Left lung (tissue), 10 donors: ENCODE data around the gene GOLGA6L24. TPM values are rescaled to one million over a fixed set of nuclear protein-coding genes. Genes with fewer than 3 reads are reported as not detected.
"Not testable (repeated sequence)": the region's sequence is repeated elsewhere in the genome, so short reads cannot be mapped to it uniquely, and the experiment has no call there.

ENCODE experiments used
- ATAC-seq: fragments of 200-7000 bp; cut with Tn5 transposase; one replicate; pipeline ENCODE4 v1.9.1; 2020; ENCODE audit warnings: moderate library complexity
- DNase-seq, 4 donors: peaks; one replicate each; pipeline ENCODE4 v3.0.0-alpha.2; 2013 to 2020
- H3K27ac ChIP-seq, 2 donors: fragments of 200-600 bp; sonication (generic) in 1 of 2; one replicate each; pipeline versions ENCODE4 v1.5.0 to v1.8.0; 2020 to 2021
- H3K27me3 ChIP-seq, 2 donors: fragments of 200-600 bp; sonication (generic) in 1 of 2; one replicate each; pipeline versions ENCODE4 v1.5.0 to v1.8.0; 2020 to 2021
- H3K36me3 ChIP-seq, 2 donors: fragments of 200-600 bp; sonication (generic) in 1 of 2; one replicate each; pipeline versions ENCODE4 v1.5.0 to v1.8.0; 2020 to 2021
- H3K4me1 ChIP-seq, 2 donors: fragments of 200-600 bp; one replicate each; pipeline ENCODE4 v1.8.0; 2021
- H3K4me3 ChIP-seq, 2 donors: fragments of 200-600 bp; sonication (generic) in 1 of 2; one replicate each; pipeline versions ENCODE4 v1.5.0 to v1.8.0; 2020 to 2021; ENCODE audit warnings: mild to moderate bottlenecking in 1 of 2
- H3K9me3 ChIP-seq, 2 donors: fragments of 200-600 bp; sonication (generic) in 1 of 2; one replicate each; pipeline versions ENCODE4 v1.5.0 to v1.8.0; 2020 to 2021
- intact Hi-C, 2 donors: fragments of 100-400 bp; cut with DNase I; formaldehyde crosslinking; loops; one replicate each; pipeline versions ENCODE4 v1.11.2 to v1.14.2; 2022
- polyA plus RNA-seq, 6 donors: library from polyadenylated mRNA; unstranded; fragments of 120-200 nt; gene quantifications; one replicate each; pipeline ENCODE4 v1.2.1, GENCODE V29; 2013; ENCODE audit not compliant: insufficient read length in 6 of 6
- total RNA-seq, 2 donors: library from RNA; stranded (reverse); fragmentation: NEBNext Ultra II Directional; extraction: Animal tissue kit (Norgen Biotek cat#: 25700); gene quantifications; one replicate each; pipeline ENCODE4 v1.2.1, GENCODE V29; 2021
- donor health status: DM: no; HTN: yes; CAD: no.
- donor health status: DM: no; HTN: no; CAD: no.

Gene GOLGA6L24
- total and polyA plus RNA-seq, 8 donors: 0.09 TPM; not detected in 7

DNA sequence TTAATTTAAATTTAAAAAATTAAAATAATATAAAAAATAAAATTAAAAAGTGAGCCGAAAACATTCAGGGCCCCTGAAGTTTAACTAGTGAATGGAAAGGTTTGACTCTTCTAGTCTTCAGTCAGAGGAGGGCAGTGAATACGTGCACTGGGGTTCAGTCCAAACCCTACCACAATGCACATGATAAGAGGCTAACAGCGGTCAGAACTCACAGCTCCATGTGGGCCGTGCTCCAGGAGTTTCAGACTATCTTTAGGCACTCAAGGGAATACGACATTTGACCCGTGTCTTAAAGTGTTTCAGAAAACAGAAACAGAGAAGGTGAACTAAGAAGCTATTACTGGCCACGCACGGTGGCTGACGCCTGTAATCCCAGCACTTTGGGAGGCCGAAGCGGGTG, 47.4 kb downstream of the GOLGA6L24 start:
- peaks cover 0 to 16% of the 10 kb centered on the region in 2 donors for H3K9me3 ChIP-seq
- ATAC-seq, H3K4me3 ChIP-seq, H3K4me1 ChIP-seq, intact Hi-C loops, DNase-seq, H3K27me3 ChIP-seq, H3K27ac ChIP-seq: not testable (repeated sequence)
- H3K36me3 ChIP-seq: peaks cover 0 to 23% of the 10 kb centered on the region in 2 donors

DNA sequence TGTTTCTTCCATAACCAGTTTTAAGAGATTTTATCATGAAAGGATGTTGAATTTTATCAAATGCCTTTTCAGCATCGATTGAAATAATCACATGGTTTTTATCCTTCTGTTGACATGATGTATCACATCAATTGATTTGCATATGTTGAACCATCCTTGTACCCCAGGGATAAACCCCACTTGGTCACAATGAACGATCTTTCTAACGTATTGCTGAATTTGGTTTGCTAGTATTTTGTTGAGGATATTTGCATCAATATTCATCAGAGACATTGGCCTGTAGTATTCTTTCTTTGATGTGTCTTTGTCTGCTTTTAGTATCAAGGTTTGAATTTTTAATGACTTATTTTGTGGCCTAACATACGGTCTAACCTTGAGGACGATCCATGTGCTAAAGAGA, 49.2 kb downstream of the GOLGA6L24 start:
- H3K9me3 ChIP-seq: peaks cover 0 to 16% of the 10 kb centered on the region in 2 donors
- H3K36me3 ChIP-seq: peaks cover 0 to 13% of the 10 kb centered on the region in 2 donors
- H3K4me3 ChIP-seq, H3K27ac ChIP-seq, H3K4me1 ChIP-seq, H3K27me3 ChIP-seq, DNase-seq, ATAC-seq, intact Hi-C loops: not testable (repeated sequence)

Other genes with a start within 250 kb of the GOLGA6L24 start
- gene HERC2, start 35.9 kb downstream of the GOLGA6L24 start, total RNA-seq: 10 to 100 TPM; 52.7 to 56.5 TPM
- 10 to 100 TPM; 54.9 to 68.6 (median 58.7) TPM for gene HERC2, start 35.9 kb downstream of the GOLGA6L24 start, polyA plus RNA-seq
- not detected for gene GOLGA8F, start 20.6 kb upstream of the GOLGA6L24 start, total RNA-seq
- 1 to 10 TPM in 1 of 6 donors, not detected in 5; 1.3 TPM for gene GOLGA8F, start 20.6 kb upstream of the GOLGA6L24 start, polyA plus RNA-seq
- gene GOLGA8G, start 174.9 kb upstream of the GOLGA6L24 start, total RNA-seq: not detected
- under 1 TPM in 5 of 6 donors, not detected in 1; 0.08 to 0.21 (median 0.11) TPM for gene GOLGA8G, start 174.9 kb upstream of the GOLGA6L24 start, polyA plus RNA-seq
- not detected for gene GOLGA6L25, start 195.5 kb upstream of the GOLGA6L24 start, total RNA-seq
- not detected for gene GOLGA6L25, start 195.5 kb upstream of the GOLGA6L24 start, polyA plus RNA-seq